Gastroesophageal sphincter (tissue), 4 donors: ENCODE data around the gene HDDC2. TPM values are rescaled to one million over a fixed set of nuclear protein-coding genes. Genes with fewer than 3 reads are reported as not detected.
"Not testable (repeated sequence)": the region's sequence is repeated elsewhere in the genome, so short reads cannot be mapped to it uniquely, and the experiment has no call there.

Source experiments
- ATAC-seq: fragments of 150-250 bp; one replicate; pipeline ENCODE4 v1.9.1; 2016; ENCODE audit warnings: mild to moderate bottlenecking, moderate library complexity
- H3K27ac ChIP-seq, 4 donors: fragments of 200-600 bp; sonication (generic) in 3 of 4; 1 replicate in 3 of 4; 2 replicates in 1 of 4; pipeline ENCODE4 v1.5.1; 2016 to 2019
- H3K27me3 ChIP-seq: fragments of 200-600 bp; sonication (generic); one replicate; pipeline ENCODE4 v1.5.1; 2019
- H3K36me3 ChIP-seq, 2 donors: fragments of 200-600 bp; sonication (generic); one replicate each; pipeline ENCODE4 v1.5.1; 2019; ENCODE audit warnings: control low read depth in 1 of 2
- H3K4me1 ChIP-seq, 3 donors: fragments of 200-600 bp; sonication (generic); 1 replicate in 2 of 3; 2 replicates in 1 of 3; pipeline ENCODE4 v1.5.1; 2016 to 2019; ENCODE audit warnings: control low read depth in 2 of 3
- H3K4me3 ChIP-seq, 2 donors: fragments of 200-600 bp; sonication (generic); one replicate each; pipeline ENCODE4 v1.5.1; 2019; ENCODE audit warnings: mild to moderate bottlenecking in 1 of 2, moderate library complexity in 1 of 2
- H3K9me3 ChIP-seq, 3 donors: fragments of 200-600 bp; sonication (generic); one replicate each; pipeline ENCODE4 v1.5.1; 2017 to 2019; ENCODE audit warnings: control low read depth in 2 of 3
- CTCF ChIP-seq, 4 experiments: fragments of 200-600 bp in 2 of 4; fragments of 450-650 bp in 2 of 4; sonication (generic) in 1 of 4; IDR thresholded peaks; one replicate each; pipeline ENCODE4 v1.5.1; 2017 to 2019; ENCODE audit warnings: antibody characterized with exemption in 4 of 4, mild to moderate bottlenecking in 2 of 4, moderate library complexity in 2 of 4
- EP300 ChIP-seq: sonication (generic); formaldehyde crosslinking; IDR thresholded peaks from one replicate; pipeline ENCODE4 v1.6.1; 2017; ENCODE audit warnings: antibody characterized with exemption, mild to moderate bottlenecking
- POLR2A ChIP-seq, 2 donors: fragments of 450-650 bp; IDR thresholded peaks; one replicate each; pipeline ENCODE4 v1.6.1; 2017; ENCODE audit warnings: antibody characterized with exemption in 2 of 2, mild to moderate bottlenecking in 2 of 2, moderate library complexity in 1 of 2
- POLR2AphosphoS5 ChIP-seq: sonication (generic); formaldehyde crosslinking; IDR thresholded peaks from one replicate; pipeline ENCODE4 v1.6.1; 2017; ENCODE audit warnings: antibody characterized with exemption
- WGBS, 2 donors: methylation state at CpG; one replicate each; pipeline ENCODE4 v1.1.5; 2018; ENCODE audit warnings: low coverage in 1 of 2; 5-methylcytosine and 5-hydroxymethylcytosine counted together
- total RNA-seq, 4 donors: library from RNA; depleted of rRNA; stranded (reverse); fragments of >200 nt; gene quantifications; one replicate each; pipeline ENCODE4 v1.1.0, GENCODE V29; 2016

Gene HDDC2
- total RNA-seq, 4 donors from 2014 or later, result 30.9 to 48.9 (median 47.9) TPM

DNA sequence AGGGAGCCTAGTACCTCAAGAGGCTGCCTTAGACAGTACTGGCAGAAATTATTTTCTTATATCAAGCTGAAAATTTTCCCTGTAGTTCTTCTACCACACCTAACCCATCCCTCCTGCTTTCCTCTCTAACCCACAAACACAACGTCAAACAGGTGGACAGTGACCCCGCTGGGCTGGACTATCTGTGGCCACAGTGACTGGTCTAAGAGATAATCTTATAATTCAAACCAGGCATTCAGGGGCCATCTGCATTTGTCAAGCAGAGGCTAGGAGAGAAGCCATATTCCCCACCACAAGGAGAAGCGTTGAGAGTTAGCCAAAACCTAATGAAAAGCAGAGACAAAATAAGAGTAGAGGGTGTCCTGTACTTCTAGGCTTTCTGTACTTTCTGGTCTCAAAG, 8.2 kb downstream of the HDDC2 start:
- no peaks in the 10 kb centered on the region for H3K27me3 ChIP-seq
- 96 to 100% methylated on average over 2 of the region's 3 CpGs for WGBS, 2 donors
- H3K4me3 ChIP-seq, result no peak overlapping the region
- no peak overlapping the region for H3K27ac ChIP-seq
- no peak for ATAC-seq
- TF ChIP-seq POLR2A (IDR thresholded peaks at IDR 0.05) (no peak), CTCF (IDR thresholded peaks at IDR 0.05) (no peak), POLR2AphosphoS5 (no peak), EP300 (no peak)
- peaks cover 0 to 19% (median 5%) of the 10 kb centered on the region in 3 donors for H3K4me1 ChIP-seq
- H3K9me3 ChIP-seq, result no peaks in the 10 kb centered on the region
- H3K36me3 ChIP-seq, result peaks cover 0 to 65% of the 10 kb centered on the region in 2 donors

GRCh38 chr6:125287718-125288117, 14.0 kb downstream of the HDDC2 start:
- no peak for ATAC-seq
- H3K4me3 ChIP-seq, result no peak overlapping the region
- TF ChIP-seq CTCF (IDR thresholded peaks at IDR 0.05), result no peak
- no peak for TF ChIP-seq EP300
- TF ChIP-seq POLR2A (IDR thresholded peaks at IDR 0.05), result no peak
- no peak for TF ChIP-seq POLR2AphosphoS5
- 76 to 90% methylated on average over 6 to 8 of the region's 9 CpGs for WGBS, 2 donors
- no peaks in the 10 kb centered on the region for H3K27me3 ChIP-seq
- peaks cover 0 to 79% of the 10 kb centered on the region in 2 donors for H3K36me3 ChIP-seq
- H3K27ac ChIP-seq, result no peak overlapping the region
- H3K4me1 ChIP-seq, result no peaks in the 10 kb centered on the region
- H3K9me3 ChIP-seq, result peaks cover 0 to 7% (median 0%) of the 10 kb centered on the region in 3 donors

DNA sequence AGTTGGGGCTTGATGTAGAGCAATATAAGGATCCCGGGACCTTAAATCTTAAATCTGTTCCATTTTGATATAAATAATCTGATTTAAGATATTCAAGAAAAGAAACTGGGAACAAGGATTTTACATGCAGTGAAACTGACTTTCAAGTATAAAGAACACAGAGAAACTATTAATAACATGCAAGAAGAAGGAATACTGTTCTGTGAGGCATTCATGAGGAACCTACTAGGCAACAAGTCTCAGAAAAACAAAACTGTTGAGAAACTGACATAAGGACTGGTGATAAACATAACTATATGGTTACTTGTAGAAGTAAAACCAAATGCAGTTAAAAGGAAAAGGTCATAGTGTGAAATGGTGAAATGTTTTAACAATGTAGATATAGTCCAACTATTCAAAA, 15.8 kb downstream of the HDDC2 start:
- 90 to 100% methylated on average over 1 of the region's 1 CpG for WGBS, 2 donors
- peaks cover 0 to 74% of the 10 kb centered on the region in 2 donors for H3K36me3 ChIP-seq
- ATAC-seq, result no peak
- no peaks in the 10 kb centered on the region for H3K4me1 ChIP-seq
- TF ChIP-seq CTCF (IDR thresholded peaks at IDR 0.05), result no peak
- TF ChIP-seq POLR2A (IDR thresholded peaks at IDR 0.05), result no peak
- no peak for TF ChIP-seq POLR2AphosphoS5
- TF ChIP-seq EP300, result no peak
- H3K27me3 ChIP-seq, result no peaks in the 10 kb centered on the region
- no peak overlapping the region for H3K4me3 ChIP-seq
- H3K9me3 ChIP-seq, result peaks cover 0 to 9% (median 0%) of the 10 kb centered on the region in 3 donors
- no peak overlapping the region for H3K27ac ChIP-seq

GRCh38 chr6:125285353-125285752, 16.4 kb downstream of the HDDC2 start:
- Histone ChIP-seq H3K4me3 (no peak overlapping the region), H3K9me3 (peaks cover 0 to 15% (median 0%) of the 10 kb centered on the region in 3 donors), H3K27me3 (no peaks in the 10 kb centered on the region), H3K27ac (no peak overlapping the region), H3K4me1 (no peaks in the 10 kb centered on the region), H3K36me3 (peaks cover 0 to 75% of the 10 kb centered on the region in 2 donors)
- 100% methylated on average over 1 of the region's 1 CpG for WGBS, 2 donors
- TF ChIP-seq EP300 (no peak), CTCF (IDR thresholded peaks at IDR 0.05) (no peak), POLR2A (IDR thresholded peaks at IDR 0.05) (no peak), POLR2AphosphoS5 (no peak)
- ATAC-seq, result no peak

GRCh38 chr6:125282470-125282869, 19.3 kb downstream of the HDDC2 start:
- not testable (repeated sequence) for H3K27me3 ChIP-seq, ATAC-seq, H3K4me3 ChIP-seq, H3K27ac ChIP-seq, H3K4me1 ChIP-seq
- peaks cover 0 to 64% of the 10 kb centered on the region in 2 donors for H3K36me3 ChIP-seq
- 89 to 98% methylated on average over 3 of the region's 3 CpGs for WGBS, 2 donors
- peaks cover 0 to 16% (median 0%) of the 10 kb centered on the region in 3 donors for H3K9me3 ChIP-seq

GRCh38 chr6:125280370-125281035, 21.3 kb downstream of the HDDC2 start:
- not testable (repeated sequence) for H3K4me3 ChIP-seq, H3K27ac ChIP-seq, ATAC-seq, H3K4me1 ChIP-seq, H3K27me3 ChIP-seq
- 100% methylated on average over 1 of the region's 11 CpGs; no CpG with 5 or more reads in 1 of the 2 donors for WGBS, 2 donors
- H3K36me3 ChIP-seq, result peaks cover 0 to 62% of the 10 kb centered on the region in 2 donors
- peaks cover 0 to 12% (median 0%) of the 10 kb centered on the region in 3 donors for H3K9me3 ChIP-seq
